HUDEP-2 (cell line): ENCODE data around the gene GNL1.
A peak's percentile ranks its signal among the peaks of the same experiment; 100 is the strongest.
"Not testable (repeated sequence)": the region's sequence is repeated elsewhere in the genome, so short reads cannot be mapped to it uniquely, and the experiment has no call there.

ENCODE experiments used
- DNase-seq, 76 experiments: peaks; one replicate each; lab custom pipeline; 2025; ENCODE audit not compliant: unreplicated experiment in 76 of 76; lab: John Stamatoyannopoulos, UW

Gene GNL1

DNA sequence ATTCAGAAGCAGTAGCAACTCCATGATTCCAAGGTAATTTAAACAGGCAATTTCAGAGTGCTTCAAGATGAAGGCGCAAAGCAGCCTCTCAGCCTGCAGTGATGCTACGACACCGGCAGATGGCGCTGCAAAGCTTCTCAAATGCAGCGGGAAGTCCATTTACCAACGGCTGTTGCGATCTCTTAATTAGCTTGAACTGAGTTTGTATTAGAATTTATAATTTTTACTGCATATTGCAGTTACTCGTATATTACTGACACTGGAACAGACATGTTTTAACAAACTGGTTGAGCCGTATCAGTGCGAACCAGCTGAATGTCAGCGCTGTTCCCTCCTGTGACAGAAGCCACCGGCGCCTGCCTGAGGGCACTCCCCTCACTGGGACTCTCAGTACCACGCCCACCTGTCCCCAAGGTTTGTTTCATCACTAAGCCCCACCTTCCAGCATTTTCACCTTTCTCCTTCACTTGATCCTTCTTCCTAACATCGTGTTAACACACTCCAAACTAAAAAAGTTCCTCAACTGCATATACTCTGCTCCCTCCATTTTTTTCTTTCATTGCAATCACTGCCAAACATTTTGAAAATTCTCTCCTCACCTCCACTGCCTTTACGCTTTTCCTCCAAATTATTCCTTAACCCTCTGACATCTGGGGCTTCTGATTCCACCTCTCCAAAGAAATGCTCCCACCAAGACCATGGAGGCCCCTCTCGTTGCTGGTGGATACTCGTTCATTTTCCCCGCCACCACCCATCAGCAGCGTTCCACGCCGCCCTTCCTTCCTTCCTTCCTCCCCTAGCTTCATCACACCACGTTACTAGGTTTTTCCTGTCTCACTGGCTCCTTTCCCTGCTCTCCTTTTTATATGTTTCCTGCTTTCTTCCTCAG lies 14.5 kb downstream of the GNL1 start:
- DNase-seq, result peak in 73 of 76 experiments; percentile 10 to 86 (median 66)

DNA sequence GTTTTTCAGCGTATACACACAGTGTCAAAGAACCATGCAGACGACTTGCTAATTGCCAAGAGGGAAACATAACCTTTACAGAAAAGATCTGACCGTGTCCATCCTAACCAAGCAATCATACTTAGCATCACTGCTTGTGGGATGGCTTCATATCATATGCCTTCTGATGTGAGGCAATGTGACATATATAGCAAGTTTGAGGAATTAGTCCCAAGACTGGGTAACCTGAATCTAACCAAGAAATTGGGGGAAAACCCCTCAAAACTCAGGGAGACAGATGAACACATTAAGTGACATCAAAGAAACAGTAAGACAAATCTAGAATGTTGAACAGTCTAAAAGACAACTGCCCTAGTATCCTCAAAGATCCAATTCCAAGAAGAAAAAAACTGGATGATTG lies 18.4 kb downstream of the GNL1 start:
- DNase-seq, result no peak

DNA sequence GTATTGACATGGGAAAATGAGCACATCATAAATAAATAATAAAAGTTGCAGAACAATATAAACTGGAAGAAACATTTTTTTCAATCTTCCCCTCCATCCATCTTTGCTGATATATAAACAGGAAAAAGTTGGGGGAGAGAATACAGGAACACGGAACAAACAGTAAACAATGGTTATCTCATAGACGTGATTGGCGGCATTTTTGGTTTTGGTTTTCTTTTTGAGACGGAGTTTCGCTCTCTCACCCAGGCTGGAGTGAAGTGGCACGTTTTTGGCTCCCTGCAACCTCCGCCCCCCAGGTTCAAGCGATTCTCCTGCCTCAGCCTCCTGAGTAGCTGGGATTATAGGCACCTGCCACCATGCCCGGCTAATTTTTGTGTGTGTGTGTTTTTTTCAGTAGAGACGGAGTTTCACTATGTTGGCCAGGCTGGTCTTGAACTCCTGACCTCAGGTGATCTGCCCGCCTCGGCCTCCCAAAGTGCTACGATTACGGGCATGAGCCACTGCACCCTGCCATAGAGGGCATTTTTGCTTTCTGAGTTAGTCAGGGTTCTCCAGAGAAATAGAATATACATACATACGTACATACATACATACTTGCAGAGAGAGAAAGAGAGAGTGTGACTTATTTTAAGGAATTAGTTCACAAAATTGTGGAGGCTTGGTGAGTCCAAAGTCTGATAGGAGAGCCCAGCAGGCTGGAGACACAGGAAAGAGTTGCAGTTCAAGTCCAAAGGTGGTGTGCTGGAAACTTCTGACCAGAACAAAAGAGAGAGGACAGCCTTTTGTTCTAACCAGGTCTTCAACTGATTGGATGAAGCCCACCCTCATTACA lies 22.6 kb downstream of the GNL1 start:
- DNase-seq, result no peak

DNA sequence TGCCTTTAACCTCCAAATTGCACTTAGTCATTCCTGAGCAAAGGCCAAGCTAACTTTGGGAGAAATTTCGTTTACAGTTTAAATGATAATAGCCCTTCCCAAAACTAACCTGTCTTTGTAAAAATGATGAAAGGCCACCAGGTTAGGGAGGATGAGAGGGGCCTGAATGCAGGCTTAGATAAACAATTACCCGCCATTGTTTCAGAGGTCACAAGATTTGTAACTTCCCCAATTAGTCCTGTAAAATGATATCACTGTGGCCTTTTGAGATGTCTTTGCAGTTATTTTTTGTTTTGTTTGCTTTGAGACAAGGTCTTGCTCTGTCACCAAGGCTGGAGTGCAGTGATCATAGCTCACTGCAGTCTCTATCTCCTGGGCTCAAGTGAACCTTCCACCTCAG lies 26.3 kb downstream of the GNL1 start:
- no peak for DNase-seq

DNA sequence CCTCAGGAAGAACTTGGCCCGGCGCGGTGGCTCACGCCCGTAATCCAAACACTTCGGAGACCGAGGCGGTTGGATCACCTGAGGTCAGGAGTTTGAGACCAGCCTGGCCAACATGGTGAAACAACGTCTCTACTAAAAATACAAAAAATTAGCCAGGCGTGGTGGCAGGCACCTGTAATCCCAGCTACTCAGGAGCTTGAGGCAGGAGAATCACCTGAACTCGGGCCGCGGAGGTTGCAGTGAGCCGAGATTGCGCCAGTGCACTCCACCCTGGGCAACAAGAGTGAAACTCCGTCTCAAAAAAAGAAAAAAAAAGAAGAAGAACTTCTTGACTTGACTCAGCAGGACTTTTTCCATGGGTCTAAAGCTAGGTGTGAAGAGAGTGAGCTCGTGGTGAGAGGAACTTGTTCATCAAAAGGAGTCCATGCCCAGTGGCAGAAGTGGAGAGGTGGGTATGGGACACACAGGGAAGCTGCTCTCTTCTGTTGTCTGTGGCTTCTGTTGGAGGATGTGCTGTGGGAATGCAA lies 26.9 kb downstream of the GNL1 start:
- DNase-seq, result not testable (repeated sequence)

DNA sequence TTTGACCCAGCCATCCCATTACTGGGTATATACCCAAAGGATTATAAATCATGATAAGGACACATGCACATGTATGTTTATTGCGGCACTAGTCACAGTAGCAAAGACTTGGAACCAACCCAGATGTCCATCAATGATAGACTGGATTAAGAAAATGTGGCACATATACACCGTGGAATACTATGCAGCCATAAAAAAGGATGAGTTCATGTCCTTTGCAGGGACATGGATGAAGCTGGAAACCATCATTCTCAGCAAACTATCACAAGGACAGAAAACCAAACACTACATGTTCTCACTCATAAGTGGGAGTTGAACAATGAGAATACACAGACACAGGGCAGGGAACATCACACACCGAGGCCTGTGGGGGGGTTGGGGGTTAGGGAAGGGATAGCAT lies 29.8 kb downstream of the GNL1 start:
- not testable (repeated sequence) for DNase-seq

DNA sequence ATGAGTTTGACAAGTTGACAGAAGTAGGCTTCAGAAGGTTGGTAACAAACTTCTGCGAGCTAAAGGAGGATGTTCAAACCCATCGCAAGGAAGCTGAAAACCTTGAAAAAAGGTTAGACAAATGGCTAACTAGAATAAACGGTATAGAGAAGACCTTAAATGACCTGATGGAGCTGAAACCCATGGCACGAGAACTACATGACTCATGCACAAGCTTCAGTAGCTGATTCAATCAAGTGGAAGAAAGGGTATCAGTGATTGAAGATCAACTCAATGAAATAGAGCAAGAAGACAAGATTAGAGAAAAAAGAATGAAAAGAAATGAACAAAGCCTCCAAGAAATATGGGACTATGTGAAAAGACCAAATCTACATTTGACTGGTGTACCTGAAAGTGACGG lies 34.3 kb downstream of the GNL1 start:
- DNase-seq, result not testable (repeated sequence)

DNA sequence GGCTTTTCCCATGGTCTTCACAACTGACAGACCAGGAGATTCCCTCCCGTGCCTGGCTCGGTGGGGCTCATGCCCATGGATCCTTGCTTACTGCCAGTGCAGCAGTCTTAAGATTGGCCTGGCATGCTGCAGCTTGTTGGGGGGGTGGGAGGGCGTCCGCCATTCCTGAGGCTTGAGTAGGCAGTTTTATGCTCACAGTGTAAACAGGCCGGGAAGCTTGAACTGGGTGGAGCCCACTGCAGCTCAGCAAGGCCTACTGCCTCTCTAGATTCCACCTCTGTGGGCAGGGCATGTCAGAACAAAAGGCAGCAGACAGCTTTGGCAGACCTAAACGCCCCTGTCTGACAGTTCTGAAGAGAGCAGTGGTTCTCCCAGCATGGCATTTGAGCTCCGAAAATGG lies 35.2 kb downstream of the GNL1 start:
- DNase-seq, result not testable (repeated sequence)

DNA sequence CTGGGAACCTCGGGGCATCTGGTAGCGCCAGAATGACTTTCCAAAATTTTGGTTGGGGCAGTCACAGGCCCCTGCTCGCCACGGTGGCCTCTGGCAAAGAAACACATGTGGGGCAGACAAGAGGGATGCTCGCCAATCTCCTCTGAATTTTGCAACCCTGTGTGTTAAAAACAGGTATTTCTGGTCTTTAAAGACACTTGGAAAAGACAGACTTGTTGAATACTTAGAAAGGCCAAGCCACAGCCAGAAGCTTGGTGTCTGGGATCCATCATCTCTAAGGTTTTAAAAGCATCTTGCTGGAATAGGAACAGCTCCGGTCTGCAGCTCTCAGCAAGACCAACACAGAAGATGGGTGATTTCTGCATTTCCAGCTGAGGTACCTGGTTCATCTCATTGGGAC lies 35.8 kb downstream of the GNL1 start:
- no peak for DNase-seq

DNA sequence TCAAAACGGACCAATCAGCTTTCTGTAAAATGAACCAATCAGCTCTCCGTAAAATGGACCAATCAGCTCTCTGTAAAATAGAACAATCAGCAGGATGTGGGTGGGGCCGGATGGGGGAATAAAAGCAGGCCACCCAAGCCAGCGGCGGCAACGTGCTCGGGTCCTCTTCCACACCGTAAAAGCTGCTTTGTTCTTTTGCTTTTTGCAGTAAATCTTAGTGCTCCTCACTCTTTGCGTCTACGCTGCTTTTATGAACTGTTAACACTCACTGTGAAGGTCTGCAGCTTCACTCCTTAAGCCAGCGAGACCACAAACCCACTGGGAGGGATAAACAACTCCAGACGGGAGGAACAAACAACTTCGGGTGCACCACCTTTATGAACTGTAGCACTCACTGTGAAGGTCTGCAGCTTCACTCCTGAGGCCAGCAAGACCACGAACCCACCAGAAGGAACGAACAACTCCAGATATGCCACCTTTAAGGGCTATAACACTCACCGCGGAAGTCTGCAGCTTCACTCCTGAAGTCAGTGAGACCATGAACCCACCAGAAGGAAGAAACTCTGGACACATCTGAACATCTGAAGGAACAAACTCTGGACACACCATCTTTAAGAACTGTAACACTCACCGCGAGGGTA lies 37.7 kb downstream of the GNL1 start:
- DNase-seq, result not testable (repeated sequence)

DNA sequence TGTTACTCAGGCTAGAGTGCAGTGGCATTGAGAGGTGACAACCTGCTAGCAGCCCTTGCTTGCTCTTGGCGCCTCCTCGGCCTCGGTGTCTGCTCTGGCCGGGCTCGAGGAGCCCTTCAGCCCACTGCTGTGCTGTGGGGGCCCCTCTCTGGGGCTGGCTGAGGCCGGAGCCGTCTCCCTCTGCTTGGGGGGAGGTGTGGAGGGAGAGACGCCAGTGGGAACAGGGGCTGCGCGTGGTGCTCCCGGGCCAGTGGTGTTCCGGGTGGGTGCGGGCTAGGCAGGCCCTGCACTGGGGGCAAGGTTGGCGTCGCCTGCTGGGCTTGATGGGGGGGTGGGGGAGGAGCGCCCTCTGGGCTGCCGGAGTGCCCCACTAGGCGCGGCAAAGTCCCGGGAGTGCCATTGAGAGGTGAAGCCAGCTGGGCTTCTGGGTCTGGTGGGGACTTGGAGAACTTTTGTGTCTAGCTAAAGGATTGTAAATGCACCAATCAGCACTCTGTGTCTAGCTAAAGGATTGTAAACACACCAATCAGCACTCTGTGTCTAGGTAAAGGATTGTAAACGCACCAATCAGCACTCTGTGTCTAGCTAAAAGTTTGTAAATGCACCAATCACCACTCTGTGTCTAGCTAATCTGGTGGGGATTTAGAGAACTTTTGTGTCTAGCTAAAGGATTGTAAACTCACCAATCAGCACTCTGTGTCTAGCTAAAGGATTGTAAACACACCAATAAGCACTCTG lies 38.4 kb downstream of the GNL1 start:
- DNase-seq, result not testable (repeated sequence)

DNA sequence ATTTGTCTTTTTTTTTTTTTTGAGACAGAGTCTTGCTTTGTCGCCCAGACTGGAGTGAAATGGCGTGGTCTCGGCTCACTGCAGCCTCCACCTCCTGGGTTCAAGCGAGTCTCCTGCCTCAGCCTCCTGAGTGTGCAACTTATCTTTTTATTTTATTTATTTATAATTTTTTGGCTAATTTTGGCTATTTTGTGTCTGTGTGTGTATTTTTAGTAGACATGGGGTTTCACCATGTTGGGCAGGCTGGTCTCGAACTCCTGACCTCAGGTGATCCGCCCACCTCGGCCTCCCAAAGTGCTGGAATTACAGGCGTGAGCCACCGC lies 39.6 kb downstream of the GNL1 start:
- not testable (repeated sequence) for DNase-seq

DNA sequence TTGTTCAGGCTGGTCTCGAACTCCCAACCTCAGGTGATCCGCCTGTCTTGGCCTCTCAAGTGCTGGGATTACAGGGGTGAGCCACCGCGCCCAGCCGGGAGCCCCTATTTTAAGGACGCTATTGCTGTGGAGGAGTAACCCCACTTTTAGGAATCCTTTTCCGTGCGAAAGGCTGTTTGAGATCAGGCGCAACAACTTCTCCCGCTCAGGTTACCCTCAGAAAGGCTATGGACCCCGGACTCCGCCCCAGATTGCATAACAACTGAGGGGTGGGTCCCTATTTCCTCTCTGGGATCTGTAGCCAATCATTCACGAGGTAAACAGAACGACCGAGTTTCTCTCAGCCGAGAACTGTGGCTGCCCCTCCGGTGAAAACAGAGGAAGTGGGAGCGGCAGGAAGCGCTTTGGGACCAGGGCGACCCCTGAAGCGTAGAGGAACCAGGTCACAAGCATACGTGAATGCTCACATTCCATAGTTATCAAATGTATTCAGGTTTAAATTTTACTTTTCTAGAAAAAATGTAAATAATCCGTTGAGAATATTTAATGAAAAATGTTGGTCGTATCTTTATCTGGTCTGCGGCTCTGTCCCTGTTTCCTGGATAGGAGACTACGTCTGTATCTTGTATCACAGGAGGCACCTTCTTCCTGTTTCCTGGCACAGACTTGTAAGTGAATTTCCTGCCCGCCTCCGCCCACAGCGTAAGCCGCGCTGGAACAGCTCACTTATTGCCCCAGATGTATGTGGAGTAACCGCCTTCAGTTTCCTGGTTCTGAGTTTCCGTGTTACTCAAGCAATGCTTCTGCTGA lies 40.1 kb downstream of the GNL1 start:
- DNase-seq, result peak in 69 of 76 experiments; percentile 29 to 88 (median 69)

DNA sequence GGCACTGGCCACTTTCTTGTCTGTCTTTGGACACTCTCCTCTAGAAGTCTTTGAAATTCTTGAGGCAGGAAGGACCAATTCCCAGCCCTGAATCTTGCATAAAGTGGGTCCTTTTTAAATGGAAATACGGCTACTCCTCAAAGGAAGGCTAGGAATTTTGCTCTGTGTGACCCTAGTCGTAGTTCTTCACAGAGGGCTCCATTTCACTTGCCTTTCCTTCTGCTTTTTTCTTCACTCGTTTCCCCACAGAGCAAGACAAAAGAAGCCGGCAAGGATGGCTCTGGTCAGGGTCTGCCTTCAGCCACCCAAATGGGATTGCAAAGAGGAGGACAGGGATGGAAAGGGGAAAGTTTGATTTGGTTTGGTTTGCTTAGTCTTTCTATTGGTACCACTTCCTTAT lies 41.2 kb downstream of the GNL1 start:
- no peak for DNase-seq

DNA sequence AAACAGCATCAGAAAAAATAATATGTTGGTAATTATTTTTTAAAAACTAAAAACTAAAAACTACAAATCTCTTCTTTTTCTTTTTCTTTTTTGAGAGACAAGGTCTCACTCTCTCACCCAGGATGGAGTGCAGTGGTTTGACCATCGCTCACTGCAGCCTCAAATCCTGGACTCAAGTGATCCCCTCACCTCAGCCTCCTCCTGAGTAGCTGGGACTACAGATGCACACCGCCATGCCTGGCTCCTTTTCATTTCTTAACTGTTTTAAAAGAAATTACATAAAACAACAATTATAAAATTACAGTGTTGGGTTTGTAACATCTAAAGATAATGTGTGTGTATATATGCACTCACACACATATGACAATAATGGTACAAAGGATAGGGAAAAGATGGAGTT lies 42.8 kb downstream of the GNL1 start:
- DNase-seq, result no peak

DNA sequence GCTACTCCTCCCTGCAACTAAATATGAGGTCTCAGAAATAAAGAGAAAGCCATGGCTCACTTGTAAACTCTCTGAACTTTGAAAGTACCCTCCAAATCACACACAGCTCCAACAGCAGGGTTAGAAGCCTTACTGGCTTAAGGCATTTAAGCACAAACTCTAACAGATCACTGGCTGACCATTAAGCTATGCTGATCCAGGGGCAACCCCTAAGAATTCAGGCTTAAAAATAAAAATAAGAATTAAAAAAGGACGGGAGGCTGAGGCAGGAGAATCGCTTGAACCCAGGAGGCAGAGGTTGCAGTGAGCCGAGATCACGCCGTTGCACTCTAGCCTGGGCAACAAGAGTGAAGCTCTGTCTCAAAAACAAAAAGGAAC lies 45.1 kb downstream of the GNL1 start:
- DNase-seq, result no peak

DNA sequence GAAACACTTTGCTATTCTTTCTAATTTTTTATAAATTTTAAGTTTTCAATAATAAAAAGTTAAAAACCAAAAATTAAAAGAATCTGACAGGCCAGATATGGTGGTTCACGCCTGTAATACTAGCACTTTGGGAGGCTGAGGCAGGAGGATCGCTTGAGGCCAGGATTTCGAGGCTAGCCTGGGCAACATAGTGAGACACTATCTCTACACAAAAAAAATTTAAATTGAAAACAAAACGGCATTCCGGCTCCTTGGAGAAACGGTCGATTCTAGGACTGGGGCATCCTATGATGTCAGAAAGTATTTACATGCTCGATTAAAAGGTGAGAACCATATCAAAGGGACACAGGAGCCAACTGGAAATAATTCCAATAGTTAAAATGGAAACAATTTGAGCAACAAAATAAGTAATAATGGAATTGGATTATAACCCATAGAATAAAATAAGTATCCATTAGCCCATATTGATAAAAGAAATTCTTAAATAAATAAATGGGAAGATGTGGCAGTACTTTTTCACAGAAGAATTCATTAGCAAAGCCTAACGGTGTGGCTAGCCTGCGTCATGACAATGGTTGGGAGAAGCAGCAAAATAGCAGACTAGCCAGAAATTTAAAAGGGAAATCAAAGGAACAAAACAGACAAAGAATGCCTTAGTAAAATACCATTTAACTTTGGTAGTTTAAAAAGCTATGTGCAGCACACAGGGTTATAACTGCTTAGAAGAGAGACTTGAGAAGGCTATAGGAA lies 45.7 kb downstream of the GNL1 start:
- no peak for DNase-seq

DNA sequence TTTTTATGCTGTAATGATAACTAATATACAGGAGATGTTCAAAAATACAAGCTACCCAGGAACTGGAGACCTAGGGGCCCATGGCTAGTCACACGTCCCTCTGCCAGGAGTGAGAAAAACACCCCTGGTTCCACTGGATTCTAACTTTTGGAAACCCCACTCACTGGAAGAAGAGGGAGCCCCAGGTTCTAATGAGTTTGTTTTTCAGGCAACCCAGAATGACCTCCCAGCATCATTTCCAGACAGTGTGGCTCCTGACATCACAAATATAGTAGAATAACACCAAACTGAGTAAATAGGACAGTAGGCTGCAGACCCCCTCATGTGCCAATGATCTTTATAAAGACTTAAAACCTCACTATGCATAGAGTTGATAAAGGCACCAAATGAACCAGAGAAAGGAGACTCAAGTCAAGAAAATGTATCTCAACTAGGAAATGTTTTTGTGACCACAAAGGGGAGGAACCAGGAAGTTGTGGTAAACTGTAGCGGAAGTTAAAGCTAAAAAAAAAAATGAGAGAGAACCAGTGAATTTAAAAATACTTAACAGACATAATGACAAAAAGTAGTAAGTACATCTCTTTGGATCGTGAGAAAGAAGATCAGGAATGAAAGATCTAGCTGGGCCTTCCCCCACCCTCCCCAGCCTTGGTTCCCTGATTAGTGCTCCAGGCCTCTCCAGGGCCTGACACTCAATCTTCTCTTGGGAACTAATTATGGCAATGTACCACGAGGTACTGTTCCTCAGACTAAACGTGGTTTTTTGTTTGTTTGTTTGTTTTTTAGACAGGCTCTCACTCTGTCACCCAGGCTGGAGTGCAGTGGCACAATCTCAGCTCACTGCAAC lies 47.2 kb downstream of the GNL1 start:
- no peak for DNase-seq
